Ascending aorta (tissue), 2 donors: ENCODE measurements around the gene SLCO3A1. TPM values are rescaled to one million over a fixed set of nuclear protein-coding genes. Genes with fewer than 3 reads are reported as not detected.
A peak's percentile ranks its signal among the peaks of the same experiment; 100 is the strongest.

ENCODE experiments used
- DNase-seq, 2 donors: peaks; one replicate each; pipeline ENCODE4 v3.0.0-alpha.2; 2019; ENCODE audit warnings: low spot score in 2 of 2
- H3K27ac ChIP-seq, 2 donors: fragments of 200-600 bp; sonication (generic); one replicate each; pipeline ENCODE4 v1.5.1; 2016 to 2017; ENCODE audit warnings: mild to moderate bottlenecking in 1 of 2
- H3K27me3 ChIP-seq: fragments of 200-600 bp; sonication (generic); one replicate; pipeline ENCODE4 v1.5.1; 2017
- H3K36me3 ChIP-seq, 2 donors: fragments of 200-600 bp; sonication (generic); one replicate each; pipeline ENCODE4 v1.5.1; 2016
- H3K4me1 ChIP-seq, 2 donors: fragments of 200-600 bp; sonication (generic); one replicate each; pipeline ENCODE4 v1.5.1; 2016 to 2017; ENCODE audit warnings: mild to moderate bottlenecking in 1 of 2
- H3K4me3 ChIP-seq, 2 donors: fragments of 200-600 bp; sonication (generic); one replicate each; pipeline ENCODE4 v1.5.1; 2016 to 2017; ENCODE audit warnings: mild to moderate bottlenecking in 1 of 2
- H3K9me3 ChIP-seq, 2 donors: fragments of 200-600 bp; sonication (generic); one replicate each; pipeline ENCODE4 v1.5.1; 2016
- intact Hi-C: fragments of 100-400 bp; cut with DNase I; formaldehyde crosslinking; loops from one replicate; pipeline ENCODE4 v1.15.1; 2023
- total RNA-seq: library from RNA; depleted of rRNA; stranded (reverse); fragments of >200 nt; gene quantifications from one replicate; pipeline ENCODE4 v1.1.0, GENCODE V29; 2016
- TF ChIP-seq, protein P1 (sequence below), 3 experiments: fragments of 200-600 bp in 2 of 3; fragments of 450-650 bp in 1 of 3; sonication (generic) in 2 of 3; IDR thresholded peaks; one replicate each; pipeline ENCODE4 v1.5.1; 2016 to 2019; ENCODE audit warnings: antibody characterized with exemption in 3 of 3, mild to moderate bottlenecking in 1 of 3, moderate library complexity in 1 of 3

SLCO3A1 gene
- total RNA-seq, 1 donor from 2014 or later = 53.2 TPM

GRCh38 chr15:91860498-91860897 is 7.0 kb downstream of the SLCO3A1 start:
- Histone ChIP-seq H3K4me3 (no peak overlapping the region), H3K4me1 (peaks cover 4 to 27% of the 10 kb centered on the region in 2 donors), H3K9me3 (no peaks in the 10 kb centered on the region), H3K27ac (no peak overlapping the region), H3K27me3 (no peaks in the 10 kb centered on the region), H3K36me3 (no peaks in the 10 kb centered on the region)
- DNase-seq = no peak
- TF ChIP-seq, protein P1, sequence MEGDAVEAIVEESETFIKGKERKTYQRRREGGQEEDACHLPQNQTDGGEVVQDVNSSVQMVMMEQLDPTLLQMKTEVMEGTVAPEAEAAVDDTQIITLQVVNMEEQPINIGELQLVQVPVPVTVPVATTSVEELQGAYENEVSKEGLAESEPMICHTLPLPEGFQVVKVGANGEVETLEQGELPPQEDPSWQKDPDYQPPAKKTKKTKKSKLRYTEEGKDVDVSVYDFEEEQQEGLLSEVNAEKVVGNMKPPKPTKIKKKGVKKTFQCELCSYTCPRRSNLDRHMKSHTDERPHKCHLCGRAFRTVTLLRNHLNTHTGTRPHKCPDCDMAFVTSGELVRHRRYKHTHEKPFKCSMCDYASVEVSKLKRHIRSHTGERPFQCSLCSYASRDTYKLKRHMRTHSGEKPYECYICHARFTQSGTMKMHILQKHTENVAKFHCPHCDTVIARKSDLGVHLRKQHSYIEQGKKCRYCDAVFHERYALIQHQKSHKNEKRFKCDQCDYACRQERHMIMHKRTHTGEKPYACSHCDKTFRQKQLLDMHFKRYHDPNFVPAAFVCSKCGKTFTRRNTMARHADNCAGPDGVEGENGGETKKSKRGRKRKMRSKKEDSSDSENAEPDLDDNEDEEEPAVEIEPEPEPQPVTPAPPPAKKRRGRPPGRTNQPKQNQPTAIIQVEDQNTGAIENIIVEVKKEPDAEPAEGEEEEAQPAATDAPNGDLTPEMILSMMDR (IDR thresholded peaks at IDR 0.05) = no peak
- intact Hi-C loops = no loop called here

- Histone ChIP-seq H3K9me3 (no peaks in the 10 kb centered on the region), H3K4me1 (peaks cover 11 to 29% of the 10 kb centered on the region in 2 donors), H3K27ac (no peak overlapping the region), H3K36me3 (no peaks in the 10 kb centered on the region), H3K4me3 (no peak overlapping the region), H3K27me3 (no peaks in the 10 kb centered on the region)
- peak in 1 of 2 donors; percentile 58 for DNase-seq
- TF ChIP-seq, protein P1 (IDR thresholded peaks at IDR 0.05) = no peak
- intact Hi-C loops = no loop called here
Measured at GRCh38 chr15:91861223-91861622, 7.7 kb downstream of the SLCO3A1 start.

DNA sequence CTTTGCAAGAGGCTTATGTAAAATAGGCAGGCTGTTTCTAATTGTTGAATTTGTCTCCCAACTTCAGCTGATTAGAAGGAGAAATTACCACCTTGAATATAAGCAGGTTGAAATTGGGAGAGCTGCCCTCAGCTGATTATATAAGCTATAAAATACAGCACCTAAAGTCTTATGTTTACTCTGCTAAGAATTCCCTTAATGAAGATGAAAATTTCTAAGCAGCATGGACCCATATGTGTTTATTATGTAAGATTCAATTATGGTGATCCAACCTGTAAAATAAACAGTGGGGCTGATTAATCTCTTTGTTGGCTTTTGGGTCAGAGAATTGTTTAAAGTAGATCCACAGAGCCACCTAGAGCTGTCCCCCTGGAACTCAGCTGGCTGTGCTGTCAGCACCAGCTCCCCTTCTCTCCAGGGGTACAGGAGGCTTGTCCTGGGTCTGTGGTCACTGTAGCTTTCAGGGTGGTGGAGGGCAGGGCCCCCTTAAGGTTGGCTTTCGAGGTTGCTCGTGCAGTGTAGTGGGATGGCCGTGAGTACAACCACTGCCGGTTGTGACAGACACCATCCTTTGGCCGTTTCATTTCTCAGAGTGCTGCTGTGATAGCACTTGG is 9.5 kb downstream of the SLCO3A1 start:
- Histone ChIP-seq H3K27me3 (no peaks in the 10 kb centered on the region), H3K36me3 (no peaks in the 10 kb centered on the region), H3K4me3 (no peak overlapping the region), H3K4me1 (peaks cover 11 to 39% of the 10 kb centered on the region in 2 donors), H3K9me3 (no peaks in the 10 kb centered on the region), H3K27ac (no peak overlapping the region)
- TF ChIP-seq, protein P1 (IDR thresholded peaks at IDR 0.05) = no peak
- intact Hi-C loops = no loop called here
- DNase-seq = peak in 1 of 2 donors; percentile 50

DNA sequence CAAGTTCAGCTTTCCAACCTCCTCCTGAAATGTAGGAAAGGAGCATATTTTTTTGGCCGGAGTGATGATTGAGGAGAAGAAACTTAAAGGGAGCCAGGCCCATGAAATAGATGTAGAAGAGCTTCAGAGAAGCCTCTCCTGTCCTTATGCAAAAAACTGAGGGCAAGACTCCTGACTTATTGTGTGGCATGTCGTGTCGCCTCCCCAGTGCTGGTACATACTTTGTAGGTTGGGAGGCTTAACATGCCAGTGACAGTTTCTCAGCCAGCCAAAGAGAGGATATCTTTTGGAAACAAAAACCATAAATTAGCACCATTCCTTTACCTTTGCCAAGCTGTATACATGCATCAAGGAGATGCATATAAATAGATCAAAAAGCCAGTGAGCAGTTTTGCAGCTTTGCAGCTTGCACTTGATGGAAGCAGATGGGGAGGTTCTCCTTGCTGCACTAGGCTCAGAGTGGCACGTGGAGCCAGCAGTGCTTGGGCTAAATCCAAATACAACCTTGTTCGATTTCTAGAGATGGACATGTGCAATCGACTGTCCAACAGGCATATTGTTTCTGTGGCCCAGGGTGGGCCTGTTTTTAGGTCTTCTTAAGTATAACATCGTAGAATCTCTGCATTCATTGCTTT is 10.2 kb downstream of the SLCO3A1 start:
- no peak overlapping the region for H3K4me3 ChIP-seq
- H3K4me1 ChIP-seq = peaks cover 11 to 43% of the 10 kb centered on the region in 2 donors
- no peak for DNase-seq
- intact Hi-C loops = no loop called here
- no peaks in the 10 kb centered on the region for H3K36me3 ChIP-seq
- no peaks in the 10 kb centered on the region for H3K9me3 ChIP-seq
- TF ChIP-seq, protein P1 (IDR thresholded peaks at IDR 0.05) = no peak
- H3K27me3 ChIP-seq = no peaks in the 10 kb centered on the region
- H3K27ac ChIP-seq = no peak overlapping the region

DNA sequence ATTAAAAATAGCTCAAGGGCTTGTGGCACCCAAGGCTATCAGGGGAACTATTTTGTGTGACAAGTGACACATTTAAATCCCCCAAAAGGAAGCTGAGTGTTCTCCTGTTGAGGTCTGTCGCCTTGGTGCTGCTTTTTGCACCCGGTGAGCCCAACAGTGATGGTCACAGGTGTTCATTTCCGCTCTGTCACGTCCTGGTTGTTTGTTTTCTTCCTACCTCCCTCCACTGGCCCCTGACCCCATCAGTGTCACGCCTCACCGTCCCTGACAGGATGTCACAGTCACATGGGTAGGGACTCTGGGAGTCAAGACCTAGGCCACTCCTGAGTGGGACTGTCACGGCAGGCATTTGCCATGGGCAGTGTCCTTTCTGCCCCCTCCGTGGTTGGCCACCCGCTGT is 11.2 kb downstream of the SLCO3A1 start:
- DNase-seq = no peak
- Histone ChIP-seq H3K27ac (peak overlapping the region; percentile 77 to 90), H3K27me3 (no peaks in the 10 kb centered on the region), H3K36me3 (no peaks in the 10 kb centered on the region), H3K4me1 (peaks cover 11 to 43% of the 10 kb centered on the region in 2 donors), H3K4me3 (no peak overlapping the region), H3K9me3 (no peaks in the 10 kb centered on the region)
- intact Hi-C loops = loop anchor here (5.0 kb wide), 4 partner anchors 118 to 213 kb away; no protein-coding TSS in a partner anchor
- TF ChIP-seq, protein P1 (IDR thresholded peaks at IDR 0.05) = no peak
